ELF-1 (cell line): ENCODE data around the gene MUSK.
A peak's percentile ranks its signal among the peaks of the same experiment; 100 is the strongest.

ENCODE experiments used
- DNase-seq: peaks from one replicate; pipeline ENCODE4 v3.0.0-alpha.2; 2016; ENCODE audit warnings: low read depth, low spot score

MUSK gene

GRCh38 chr9:110668570-110669167 lies at the start of gene MUSK:
Gene MUSK (plus strand): TSS chr9:110668791. CDS start chr9:110668905, 114 bp downstream.
- DNase-seq, result no peak

GRCh38 chr9:110619831-110620230 lies 48.8 kb upstream of the MUSK start:
- no peak for DNase-seq

GRCh38 chr9:110620726-110621125 lies 47.9 kb upstream of the MUSK start:
- no peak for DNase-seq

DNA sequence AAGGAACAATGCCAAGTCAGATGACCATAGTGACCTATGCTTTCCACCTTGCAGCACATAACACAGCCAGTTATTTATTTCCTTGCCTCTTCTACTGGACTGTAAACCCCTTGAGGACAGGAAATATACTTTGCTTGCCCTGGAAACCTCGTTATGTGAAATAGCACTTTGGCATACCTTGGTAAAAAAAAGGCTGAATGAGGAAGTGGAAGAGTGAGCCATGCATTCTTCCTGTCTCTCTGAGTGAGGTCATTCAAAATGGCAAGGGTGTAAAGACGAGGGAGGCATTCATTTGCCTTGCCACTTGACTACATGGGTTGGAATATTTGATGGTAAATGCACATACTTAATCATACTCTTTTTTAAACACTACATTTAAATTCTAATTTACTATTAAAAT lies 46.2 kb upstream of the MUSK start:
- no peak for DNase-seq

- DNase-seq, result peak; percentile 17
Observed at GRCh38 chr9:110623462-110624025, 45.0 kb upstream of the MUSK start.

GRCh38 chr9:110626101-110626829 lies 42.3 kb upstream of the MUSK start:
- DNase-seq, result no peak

- DNase-seq, result no peak
Observed at GRCh38 chr9:110635589-110635988, 33.0 kb upstream of the MUSK start.

- DNase-seq, result no peak
Observed at GRCh38 chr9:110638381-110638954, 30.1 kb upstream of the MUSK start.

- DNase-seq, result no peak
Observed at GRCh38 chr9:110640736-110641135, 27.9 kb upstream of the MUSK start.

GRCh38 chr9:110641293-110641692 lies 27.3 kb upstream of the MUSK start:
- no peak for DNase-seq

DNA sequence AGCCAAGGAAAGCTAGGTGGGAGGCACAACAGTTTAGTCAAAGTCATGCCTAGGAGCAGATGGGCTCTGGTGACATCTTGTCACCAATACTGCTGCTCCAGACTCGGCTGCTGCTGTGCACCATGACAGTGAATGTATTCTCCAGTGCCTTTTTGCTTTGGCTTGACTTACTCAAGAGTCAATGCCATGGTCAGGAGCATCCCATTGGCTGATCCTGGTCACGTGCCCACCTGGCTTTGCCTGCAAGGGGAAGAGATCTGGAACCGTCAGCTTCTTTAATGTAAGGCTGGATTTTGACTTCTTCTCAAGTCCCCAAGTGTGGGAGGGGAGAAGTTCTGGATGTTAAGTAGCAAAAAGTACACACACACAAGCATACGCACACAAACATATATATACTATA lies 19.9 kb upstream of the MUSK start:
- DNase-seq, result no peak

DNA sequence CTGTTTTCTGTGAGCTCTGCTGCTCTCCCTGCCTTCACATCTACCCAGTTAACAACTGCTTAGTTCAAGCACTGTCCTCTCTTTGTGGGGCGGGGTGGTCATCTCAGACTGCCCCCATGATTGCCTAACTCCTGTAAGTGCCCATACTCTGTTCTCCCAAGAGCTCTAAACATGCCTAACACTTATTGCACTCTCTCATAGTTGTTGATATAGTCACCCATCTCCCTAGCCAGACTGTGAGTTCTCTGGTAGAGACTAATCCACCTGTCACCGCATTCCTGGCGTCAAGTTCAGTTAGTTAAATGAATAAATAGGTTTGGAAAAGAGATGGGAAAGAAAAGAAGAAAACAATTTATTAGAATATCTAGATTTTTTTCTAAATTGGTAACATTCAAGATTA lies 18.3 kb upstream of the MUSK start:
- no peak for DNase-seq

- no peak for DNase-seq
Observed at GRCh38 chr9:110650991-110651411, 17.6 kb upstream of the MUSK start.

DNA sequence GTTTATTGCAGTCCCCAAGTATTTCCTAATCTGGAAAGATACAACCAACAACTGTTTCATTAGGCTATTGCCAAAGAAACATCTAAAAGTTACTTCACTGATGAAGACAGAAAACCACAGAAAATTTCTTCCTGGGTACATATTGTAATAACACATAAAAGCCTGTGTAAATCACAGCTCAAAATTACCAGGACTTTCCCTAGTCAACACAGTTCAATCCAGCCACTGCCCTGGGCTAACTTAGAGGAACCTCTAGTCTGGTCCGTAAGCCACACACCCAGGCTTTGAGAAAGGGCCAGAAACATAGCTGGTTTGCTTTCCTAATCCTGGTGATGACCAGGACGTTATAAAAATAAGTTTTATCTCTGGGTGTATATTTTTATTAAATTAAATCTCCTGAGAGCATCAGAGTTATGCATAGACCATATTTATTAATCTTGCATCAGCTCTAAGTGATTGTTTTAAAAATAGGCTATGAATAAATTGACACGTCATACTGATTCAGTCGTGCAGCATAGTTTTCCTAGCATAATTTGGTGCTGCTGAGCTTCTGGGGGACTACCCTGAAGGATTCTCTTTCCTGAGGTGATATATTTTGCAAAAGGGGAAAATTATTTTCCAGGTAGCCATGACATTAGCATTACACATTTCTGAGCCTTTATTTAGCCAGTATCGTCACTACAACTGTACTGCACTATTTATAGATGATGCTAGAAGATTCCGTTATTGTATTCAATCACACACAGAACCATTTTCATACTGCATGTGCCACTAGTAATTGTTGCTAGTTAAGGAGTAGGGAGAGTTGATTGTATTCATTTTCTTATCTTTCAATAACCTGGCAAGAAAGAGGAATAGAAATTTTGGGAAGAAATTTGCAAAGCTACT lies 12.6 kb upstream of the MUSK start:
- DNase-seq, result no peak

- no peak for DNase-seq
Observed at GRCh38 chr9:110659891-110660541, 8.6 kb upstream of the MUSK start.

DNA sequence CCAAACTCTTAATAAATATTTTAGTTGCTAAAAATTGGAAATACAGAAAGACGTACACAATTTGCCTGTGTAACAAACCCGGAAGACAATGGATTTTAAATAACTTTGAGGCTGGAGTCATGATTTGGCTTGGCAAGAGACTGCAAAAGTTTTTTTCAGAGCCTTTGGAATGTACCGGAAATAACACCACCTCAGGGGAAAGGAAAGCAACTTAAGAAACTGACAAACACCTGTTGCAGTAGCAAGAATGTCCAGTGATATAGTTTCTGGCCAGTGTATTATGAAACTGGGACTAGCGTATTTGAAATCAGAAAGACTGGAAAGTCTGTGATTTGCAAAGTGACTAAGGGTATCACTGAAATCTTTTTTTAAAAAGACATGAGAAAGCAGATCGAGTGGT lies 842 bp downstream of the MUSK start:
- no peak for DNase-seq

DNA sequence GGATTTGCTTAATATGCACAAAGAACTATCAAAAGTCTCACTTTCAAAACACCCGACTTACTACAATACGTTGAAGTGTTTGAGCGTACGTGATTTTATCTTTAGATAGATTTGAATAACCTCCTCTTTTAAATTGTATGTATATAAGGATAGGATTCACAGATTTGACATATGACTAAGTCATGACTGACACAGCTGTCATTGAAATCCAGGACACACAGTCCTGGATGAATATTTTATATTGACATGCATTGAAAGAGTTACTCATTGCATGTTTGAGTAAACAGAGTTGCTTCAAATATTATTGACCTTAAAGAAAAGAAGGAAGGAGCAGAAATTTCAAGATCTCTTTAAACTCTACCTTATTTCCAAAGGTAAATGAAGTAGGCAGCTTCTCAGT lies 3.3 kb downstream of the MUSK start:
- DNase-seq, result no peak

DNA sequence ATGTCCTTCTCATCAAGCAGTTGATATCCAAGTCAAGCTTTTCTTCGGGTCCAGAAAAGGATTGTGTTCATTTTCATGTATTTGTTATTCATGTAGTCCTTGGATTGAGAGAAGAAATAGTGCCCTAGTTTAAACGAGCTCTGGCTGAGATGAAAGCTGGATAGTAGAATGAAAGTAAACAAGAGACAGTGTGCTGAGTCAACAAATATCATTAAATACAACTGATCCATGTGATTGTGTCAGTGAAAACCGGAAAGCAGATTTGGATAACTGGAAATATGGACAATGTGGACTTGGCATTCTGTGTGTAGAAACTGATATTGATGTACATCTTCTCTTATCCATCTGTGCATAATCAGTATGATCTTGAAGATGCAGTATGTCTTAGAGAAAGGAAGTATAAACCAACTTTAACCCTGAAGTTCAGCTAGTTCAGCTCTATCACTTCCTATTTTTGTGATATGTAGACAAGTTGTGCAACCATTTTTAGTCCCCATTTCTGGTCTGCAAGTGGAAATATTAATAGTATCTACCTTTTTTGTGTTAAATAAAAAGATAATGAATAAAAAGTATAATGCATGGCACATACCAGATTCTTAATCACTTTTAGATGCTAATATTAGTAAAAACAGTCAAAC lies 4.4 kb downstream of the MUSK start:
- DNase-seq, result no peak

DNA sequence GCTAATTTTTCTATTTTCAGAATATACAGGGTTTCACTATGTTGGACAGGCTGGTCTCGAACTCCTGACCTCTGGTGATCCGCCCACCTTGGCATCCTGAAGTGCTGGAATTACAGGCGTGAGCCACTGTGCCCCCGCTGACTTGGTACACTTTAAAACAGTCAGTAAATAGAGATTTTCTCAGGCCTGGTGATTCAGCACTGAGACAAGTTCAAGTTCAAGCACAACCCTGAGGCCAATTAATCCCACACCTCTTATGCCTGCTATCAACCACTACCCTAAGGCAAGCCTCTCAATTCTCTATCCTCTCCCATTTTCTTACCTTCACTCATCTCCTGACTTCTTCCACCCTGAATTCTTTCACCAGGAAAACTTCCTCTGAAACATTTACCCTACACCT lies 18.9 kb downstream of the MUSK start:
- no peak for DNase-seq

DNA sequence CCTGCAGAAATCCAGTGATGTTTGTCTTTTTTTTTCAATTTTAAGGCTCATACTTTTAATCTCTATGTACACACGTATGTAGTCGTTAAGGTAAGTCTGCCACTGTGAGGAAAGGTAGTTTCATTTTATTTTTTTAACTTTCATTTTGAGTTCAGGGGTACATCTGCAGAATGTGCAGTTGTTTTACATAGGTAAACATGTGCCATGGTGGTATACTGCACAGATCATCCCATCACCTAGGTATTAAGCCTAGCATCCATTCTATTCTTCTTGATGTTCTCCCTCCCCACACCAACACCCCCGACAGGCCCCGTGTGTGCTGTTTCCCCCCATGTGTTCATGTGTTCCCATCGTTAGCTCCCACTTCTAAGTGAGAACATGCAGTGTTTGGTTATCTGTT lies 19.7 kb downstream of the MUSK start:
- DNase-seq, result no peak
